Activated T-cell treated with anti-CD3 and anti-CD28 coated beads, Interleukin-2, amount 50 U/mL, for 48 hours (primary cell): ENCODE measurements around the gene FAM72A.
"Not testable (repeated sequence)": the region's sequence is repeated elsewhere in the genome, so short reads cannot be mapped to it uniquely, and the experiment has no call there.

ENCODE experiments used
- DNase-seq, 2 experiments: peaks; one replicate each; pipeline ENCODE4 v3.0.0-alpha.2; 2020

Gene FAM72A

GRCh38 chr1:206167350-206168029, 35.1 kb downstream of the FAM72A start:
- not testable (repeated sequence) for DNase-seq

- DNase-seq: no peak
Measured at GRCh38 chr1:206145771-206146290, 56.8 kb downstream of the FAM72A start.

GRCh38 chr1:206144605-206145004, 58.0 kb downstream of the FAM72A start:
- no peak for DNase-seq

GRCh38 chr1:206143537-206144172, 59.0 kb downstream of the FAM72A start:
- no peak for DNase-seq

- no peak for DNase-seq
Measured at GRCh38 chr1:206142770-206143169, 59.9 kb downstream of the FAM72A start.

GRCh38 chr1:206142011-206142410, 60.6 kb downstream of the FAM72A start:
- no peak for DNase-seq

- DNase-seq: no peak
Measured at GRCh38 chr1:206136241-206136640, 66.4 kb downstream of the FAM72A start.
